Coronary artery (tissue), 2 donors: Measurements from ENCODE around the gene PLEKHH3.
A peak's percentile ranks its signal among the peaks of the same experiment; 100 is the strongest.

Experiments
- DNase-seq: peaks from one replicate; pipeline ENCODE4 v3.0.0-alpha.2; 2017; ENCODE audit warnings: low spot score
- H3K27ac ChIP-seq, 2 donors: fragments of 200-600 bp; sonication (generic); one replicate each; pipeline ENCODE4 v1.5.1; 2016 to 2019
- H3K4me3 ChIP-seq: fragments of 200-600 bp; sonication (generic); 2 replicates; pipeline ENCODE4 v1.5.1; 2016; ENCODE audit warnings: mild to moderate bottlenecking, moderate library complexity
- TF ChIP-seq, protein P1 (sequence below): fragments of 200-600 bp; sonication (generic); IDR thresholded peaks from one replicate; pipeline ENCODE4 v1.5.1; 2019; ENCODE audit warnings: antibody characterized with exemption

The PLEKHH3 gene

DNA sequence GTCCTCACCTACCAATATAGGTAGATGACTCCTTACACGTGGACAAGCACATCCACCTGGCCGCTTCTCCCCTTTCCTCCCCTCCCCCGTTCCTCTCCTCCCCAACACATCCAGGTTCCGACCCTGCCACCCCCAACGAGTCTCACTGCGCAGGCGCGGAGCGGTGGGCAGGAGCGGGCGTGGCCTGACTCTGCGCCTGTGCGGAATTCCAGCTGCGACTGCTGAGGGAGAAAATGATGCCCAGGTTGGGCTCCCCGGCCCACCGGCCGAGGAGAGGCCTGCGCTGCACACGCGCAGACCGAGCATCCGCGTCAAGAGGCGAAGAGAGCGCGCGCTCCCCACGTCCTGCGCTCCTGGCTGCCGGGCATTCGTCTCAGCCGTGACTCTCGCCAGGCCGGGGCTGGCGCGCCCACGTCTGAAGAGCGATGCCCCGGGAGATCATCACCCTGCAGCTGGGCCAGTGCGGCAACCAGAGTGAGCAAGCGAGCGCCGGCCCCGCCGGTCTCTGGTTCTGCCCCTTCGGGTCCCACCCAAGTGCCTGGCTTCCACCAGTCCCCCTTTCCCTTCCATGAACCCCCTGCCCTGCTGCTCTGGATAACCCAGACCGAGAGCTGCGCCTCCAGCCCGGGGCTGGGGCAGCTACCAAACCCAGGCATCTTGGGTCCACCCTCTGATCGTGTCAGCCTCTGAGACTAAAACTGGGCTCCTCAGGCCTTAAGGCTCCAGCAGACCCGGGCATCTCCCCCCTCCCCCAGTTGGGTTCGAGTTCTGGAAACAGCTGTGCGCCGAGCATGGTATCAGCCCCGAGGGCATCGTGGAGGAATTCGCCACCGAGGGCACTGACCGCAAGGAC is 17.5 kb downstream of the PLEKHH3 start, which contains the start of gene TUBG2:
TUBG2 (plus strand) TSS at position 206 of the 853 bp plus-strand sequence; CDS start at position 426, 220 bp downstream.
- Histone ChIP-seq H3K4me3 (peak within 1 kb of the TSS; percentile 77), H3K27ac (peak within 1 kb of the TSS; percentile 84)
- peak; percentile 88 for DNase-seq
- TF ChIP-seq, protein P1, sequence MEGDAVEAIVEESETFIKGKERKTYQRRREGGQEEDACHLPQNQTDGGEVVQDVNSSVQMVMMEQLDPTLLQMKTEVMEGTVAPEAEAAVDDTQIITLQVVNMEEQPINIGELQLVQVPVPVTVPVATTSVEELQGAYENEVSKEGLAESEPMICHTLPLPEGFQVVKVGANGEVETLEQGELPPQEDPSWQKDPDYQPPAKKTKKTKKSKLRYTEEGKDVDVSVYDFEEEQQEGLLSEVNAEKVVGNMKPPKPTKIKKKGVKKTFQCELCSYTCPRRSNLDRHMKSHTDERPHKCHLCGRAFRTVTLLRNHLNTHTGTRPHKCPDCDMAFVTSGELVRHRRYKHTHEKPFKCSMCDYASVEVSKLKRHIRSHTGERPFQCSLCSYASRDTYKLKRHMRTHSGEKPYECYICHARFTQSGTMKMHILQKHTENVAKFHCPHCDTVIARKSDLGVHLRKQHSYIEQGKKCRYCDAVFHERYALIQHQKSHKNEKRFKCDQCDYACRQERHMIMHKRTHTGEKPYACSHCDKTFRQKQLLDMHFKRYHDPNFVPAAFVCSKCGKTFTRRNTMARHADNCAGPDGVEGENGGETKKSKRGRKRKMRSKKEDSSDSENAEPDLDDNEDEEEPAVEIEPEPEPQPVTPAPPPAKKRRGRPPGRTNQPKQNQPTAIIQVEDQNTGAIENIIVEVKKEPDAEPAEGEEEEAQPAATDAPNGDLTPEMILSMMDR = no peak

DNA sequence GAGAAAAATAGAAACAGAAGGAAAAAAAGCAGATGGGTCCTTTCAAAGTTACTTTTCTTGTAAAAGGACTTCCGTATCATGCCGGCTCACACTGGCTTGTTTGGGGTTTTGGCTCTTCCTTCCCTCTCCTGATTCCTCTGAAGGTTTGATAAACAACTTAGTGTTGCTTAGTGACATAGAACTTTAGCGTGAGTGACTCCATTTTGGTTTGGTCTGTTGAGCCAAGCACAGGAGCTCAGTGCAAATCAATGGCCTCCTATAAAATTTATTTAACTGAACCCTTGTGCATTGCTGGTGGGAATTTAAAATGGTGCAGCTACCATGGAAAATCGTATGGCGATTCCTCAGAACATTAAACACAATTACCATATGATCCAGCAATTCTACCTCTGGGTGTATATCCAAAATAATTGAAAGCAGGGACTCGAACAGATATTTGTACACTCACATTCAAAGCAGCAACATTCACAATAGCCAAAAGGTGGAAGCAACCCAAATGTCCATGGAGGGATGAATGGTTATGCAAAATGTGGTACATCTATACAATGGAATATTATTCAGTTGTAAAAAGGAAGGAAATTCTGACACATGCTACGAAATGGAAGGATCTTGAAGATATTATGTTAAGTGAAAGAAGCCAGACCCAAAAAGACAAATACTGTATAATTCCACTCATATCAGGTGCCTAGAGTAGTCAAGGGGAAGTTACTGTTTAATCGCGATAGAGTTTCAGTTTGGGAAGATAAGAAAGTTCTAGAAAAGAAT is 18.8 kb downstream of the PLEKHH3 start:
- TF ChIP-seq, protein P1 = no peak
- no peak overlapping the region for H3K27ac ChIP-seq
- DNase-seq = no peak
- H3K4me3 ChIP-seq = no peak overlapping the region

DNA sequence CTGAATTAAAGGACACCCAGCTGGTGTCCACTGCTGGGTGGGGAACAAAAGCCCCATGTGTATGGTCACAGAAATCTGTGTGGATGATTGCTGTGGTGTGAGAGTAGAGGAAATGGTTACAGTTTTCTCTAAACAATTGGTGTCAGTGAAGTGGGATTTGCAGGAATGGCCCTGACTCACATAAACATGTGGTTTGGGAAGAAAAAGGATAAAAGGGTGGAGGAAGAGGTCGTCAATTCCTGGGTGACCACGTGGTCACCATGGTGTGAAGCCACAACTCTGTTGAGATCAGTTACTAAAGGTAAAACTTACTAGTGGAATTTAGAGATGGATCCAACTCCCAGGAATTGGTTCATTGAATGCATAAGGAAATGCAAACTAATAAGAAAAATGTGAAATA is 21.3 kb downstream of the PLEKHH3 start:
- Histone ChIP-seq H3K27ac (no peak overlapping the region), H3K4me3 (no peak overlapping the region)
- no peak for DNase-seq
- TF ChIP-seq, protein P1 = no peak

DNA sequence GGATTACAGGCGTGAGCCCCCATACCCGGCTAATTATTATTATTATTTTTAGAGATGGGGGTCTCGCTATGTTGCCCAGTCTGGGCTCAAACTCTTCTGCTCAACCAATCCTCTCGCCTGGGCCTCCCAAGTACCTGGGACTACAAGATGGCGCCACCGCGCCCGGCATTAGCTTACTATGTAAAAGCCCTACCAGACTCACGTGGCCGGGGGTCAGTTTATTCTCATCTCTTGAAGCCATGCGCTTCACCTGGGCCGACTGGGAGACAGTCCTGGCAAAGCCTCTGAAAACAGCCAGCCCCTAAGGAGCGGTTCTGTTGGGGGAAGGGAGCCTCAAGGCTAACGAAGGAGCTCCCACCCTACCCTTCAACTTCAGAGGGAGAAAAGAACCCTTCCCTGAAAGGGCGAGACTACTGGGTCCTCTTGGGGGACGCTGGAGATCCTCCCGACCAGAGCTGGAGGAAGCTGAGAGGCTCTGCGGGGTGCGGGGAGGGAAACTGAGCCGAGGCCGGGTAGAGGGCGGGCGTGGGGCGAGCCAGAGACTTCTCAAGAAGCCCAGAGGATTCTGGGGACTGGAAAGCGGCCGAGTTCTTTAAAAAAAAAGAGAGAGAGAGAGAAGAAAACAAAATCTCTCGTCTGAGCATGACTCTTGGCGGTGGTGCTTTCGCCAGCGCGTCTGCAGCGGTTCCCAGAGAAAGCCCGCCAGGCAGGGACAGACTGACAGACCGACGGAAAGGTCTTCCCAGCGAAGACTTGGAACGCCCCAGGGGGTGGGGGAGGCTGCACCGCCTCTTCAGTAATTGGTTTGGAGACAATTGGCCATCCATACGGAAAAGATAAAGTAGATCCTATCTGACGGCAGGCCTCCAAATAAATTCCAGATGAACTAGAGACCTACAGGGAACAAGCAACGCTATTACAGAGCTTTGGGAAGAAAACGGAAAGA is 23.3 kb downstream of the PLEKHH3 start:
- DNase-seq = peak; percentile 82
- Histone ChIP-seq H3K4me3 (peak overlapping the region; percentile 57), H3K27ac (peak overlapping the region; percentile 72 to 75)
- TF ChIP-seq, protein P1 = no peak

DNA sequence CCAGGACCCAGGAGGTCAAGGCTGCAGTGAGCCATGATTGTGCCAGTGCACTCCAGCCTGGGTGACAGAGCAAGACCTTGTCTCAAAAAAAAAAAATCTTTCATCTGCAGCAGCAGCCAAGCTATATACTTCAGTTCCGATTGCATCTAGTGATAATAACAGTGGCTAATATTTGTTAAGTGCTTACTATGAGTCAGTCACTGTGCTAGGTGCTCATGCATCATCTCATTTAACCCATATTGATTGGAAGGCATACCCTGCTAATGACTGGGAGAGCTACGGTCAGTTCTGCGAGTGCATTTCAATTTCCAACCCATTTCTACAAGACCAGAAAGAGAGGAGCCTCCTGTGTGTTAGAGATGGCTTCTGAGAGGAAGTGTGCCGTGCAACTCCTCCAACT is 25.4 kb downstream of the PLEKHH3 start:
- Histone ChIP-seq H3K4me3 (no peak overlapping the region), H3K27ac (no peak overlapping the region)
- TF ChIP-seq, protein P1 = no peak
- no peak for DNase-seq

DNA sequence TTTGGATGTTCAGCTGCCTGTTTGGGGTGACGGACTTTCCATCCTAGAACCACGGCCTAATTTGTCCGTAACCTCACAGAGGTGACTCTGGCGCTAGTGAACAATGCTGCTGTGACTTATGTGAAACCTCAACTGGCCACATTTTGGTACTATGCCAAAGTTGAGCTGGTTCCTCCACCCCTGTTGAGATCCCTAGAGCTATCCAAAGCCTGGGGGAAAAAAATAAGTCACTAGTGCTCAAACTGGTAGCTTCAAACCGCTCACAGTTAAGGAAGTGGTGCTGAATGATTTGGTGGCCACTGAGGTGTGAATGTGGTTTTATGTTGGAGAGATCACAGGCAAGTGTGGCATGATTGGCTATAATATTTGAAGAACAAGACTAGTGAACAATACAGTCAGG is 29.0 kb downstream of the PLEKHH3 start:
- DNase-seq = no peak
- Histone ChIP-seq H3K4me3 (no peak overlapping the region), H3K27ac (no peak overlapping the region)
- TF ChIP-seq, protein P1 = no peak
